NCI-H345 (cell line): ENCODE measurements around the gene ALDH2.
A peak's percentile ranks its signal among the peaks of the same experiment; 100 is the strongest.
"Not testable (repeated sequence)": the region's sequence is repeated elsewhere in the genome, so short reads cannot be mapped to it uniquely, and the experiment has no call there.

Experiments used
- DNase-seq: peaks from one replicate; lab custom pipeline; 2025; lab: John Stamatoyannopoulos, UW

ALDH2 gene

GRCh38 chr12:111826992-111827391 lies 60.3 kb downstream of the ALDH2 start:
- no peak for DNase-seq

DNA sequence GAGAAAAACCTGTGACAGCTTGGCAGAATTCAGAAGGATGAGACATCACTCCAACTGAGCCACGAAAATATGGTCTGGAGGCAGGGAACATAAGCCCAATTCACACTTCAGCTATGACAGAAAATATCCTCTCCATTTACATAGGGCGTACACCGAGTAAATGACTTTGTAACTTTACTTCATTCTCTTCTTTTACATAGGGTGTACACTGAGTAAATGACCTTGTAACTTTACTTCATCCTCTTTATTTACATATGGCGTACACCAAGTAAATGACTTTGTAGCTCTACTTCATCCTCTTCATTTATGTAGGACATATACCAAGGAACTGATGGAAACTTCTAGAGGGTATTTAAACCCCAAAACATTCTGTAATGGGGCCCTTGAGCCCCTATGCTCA lies 61.2 kb downstream of the ALDH2 start:
- no peak for DNase-seq

GRCh38 chr12:111828338-111828979 lies 61.7 kb downstream of the ALDH2 start:
- no peak for DNase-seq

- not testable (repeated sequence) for DNase-seq
These were observed 62.9 kb downstream of the ALDH2 start for GRCh38 chr12:111829635-111830034.

DNA sequence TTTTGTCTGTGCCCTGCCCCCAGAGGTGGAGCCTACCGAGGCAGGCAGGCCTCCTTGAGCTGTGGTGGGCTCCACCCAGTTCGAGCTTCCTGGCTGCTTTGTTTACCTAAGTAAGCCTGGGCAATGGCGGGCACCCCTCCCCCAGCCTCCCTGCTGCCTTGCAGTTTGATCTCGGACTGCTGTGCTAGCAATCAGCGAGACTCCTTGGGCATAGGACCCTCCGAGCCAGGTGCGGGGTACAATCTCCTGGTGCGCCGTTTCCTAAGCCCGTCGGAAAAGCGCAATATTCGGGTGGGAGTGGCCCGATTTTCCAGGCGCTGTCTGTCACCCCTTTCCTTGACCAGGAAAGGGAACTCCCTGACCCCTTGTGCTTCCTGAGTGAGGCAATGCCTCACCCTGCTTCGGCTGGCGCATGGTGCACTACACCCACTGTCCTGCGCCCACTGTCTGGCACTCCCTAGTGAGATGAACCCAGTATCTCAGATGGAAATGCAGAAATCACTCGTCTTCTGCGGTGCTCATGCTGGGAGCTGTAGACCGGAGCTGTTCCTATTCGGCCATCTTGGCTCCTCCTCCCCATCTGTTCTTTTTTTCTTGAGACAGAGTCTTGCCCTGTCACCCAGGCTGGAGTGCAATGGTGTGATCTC lies 68.1 kb downstream of the ALDH2 start:
- not testable (repeated sequence) for DNase-seq

- not testable (repeated sequence) for DNase-seq
These were observed 68.9 kb downstream of the ALDH2 start for GRCh38 chr12:111835531-111836181.

DNA sequence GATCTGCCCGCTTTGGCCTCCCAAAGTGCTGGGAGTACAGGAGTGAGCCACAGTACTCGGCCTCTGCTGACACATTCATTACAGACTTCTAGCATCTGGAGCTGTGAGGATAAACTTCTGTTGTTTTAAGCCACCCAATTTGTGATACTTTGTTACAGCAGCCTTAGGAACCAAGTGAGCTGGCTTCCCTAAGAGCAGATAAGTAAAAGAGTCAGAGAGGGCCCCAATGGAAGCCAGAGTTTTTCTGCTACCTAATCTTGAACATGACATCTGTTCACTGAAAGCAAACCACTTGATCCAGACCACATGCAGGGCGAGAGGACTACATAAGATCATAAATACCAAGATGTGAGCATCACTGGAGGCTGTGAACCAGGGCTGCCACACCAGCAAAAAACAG lies 71.6 kb downstream of the ALDH2 start:
- no peak for DNase-seq

DNA sequence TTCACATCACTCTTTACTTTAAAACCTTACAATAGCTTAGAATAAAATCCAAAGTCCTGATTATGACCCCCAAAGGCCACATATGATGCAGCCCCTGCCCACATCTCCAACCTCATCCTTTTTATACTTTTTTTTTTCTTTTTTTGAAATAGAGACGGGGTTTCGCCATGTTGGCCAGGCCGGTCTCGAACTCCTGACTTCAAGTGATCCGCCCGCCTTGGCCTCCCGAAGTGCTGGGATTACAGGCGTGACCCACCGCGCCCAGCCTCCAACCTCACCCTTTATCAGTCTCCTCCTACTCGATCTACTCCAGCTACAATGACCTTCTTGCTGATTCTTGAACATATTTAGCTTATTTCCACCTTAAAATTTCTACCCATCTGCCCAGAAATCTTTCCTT lies 74.1 kb downstream of the ALDH2 start:
- DNase-seq = no peak

GRCh38 chr12:111841236-111841749 lies 74.6 kb downstream of the ALDH2 start:
- no peak for DNase-seq

DNA sequence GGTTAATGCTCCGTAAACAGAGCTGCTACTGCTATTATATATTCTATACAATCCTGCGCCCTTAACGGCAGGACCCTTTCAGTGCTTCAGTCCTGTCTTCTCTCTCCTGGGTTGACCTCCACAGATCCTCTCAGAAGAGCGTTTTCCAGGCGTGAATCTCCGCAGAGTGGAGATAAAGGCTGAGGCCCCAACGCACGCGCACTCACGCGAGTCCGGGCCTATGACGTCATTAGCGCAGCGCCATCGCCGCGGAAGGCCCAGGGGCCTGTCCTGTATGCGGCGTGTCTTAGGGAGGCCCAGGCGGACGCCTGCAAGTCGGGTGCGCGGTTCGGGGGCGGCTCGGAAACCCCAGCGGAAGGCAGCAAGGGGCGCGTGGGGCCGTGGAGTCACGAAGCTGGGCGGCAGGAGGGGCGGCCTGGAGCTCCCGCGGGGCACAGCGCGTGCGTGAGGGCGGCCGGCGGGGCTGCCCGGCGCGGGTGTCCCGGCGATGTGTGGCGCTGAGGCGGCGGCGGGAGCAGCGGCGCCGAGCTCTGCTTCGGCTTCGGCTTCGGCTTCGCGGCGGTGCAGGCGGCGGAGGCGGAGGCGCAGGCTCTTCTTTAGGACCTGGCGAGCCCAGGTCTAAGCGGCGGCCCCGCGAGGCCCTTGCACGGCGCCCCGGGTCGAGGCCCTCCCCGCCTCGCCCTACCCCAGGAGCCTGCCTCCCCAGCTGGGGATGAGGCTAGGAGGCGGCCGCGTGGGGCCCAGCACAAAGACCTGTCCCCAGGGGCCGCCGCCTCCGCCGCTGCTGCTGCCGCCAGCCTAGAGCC lies 75.2 kb downstream of the ALDH2 start, which contains the start of gene MAPKAPK5:
TSS of gene MAPKAPK5 (plus strand) at position 479 of the 806 bp plus-strand sequence. CDS start 506 bp downstream, outside the sequence.
- DNase-seq = peak; percentile 95

DNA sequence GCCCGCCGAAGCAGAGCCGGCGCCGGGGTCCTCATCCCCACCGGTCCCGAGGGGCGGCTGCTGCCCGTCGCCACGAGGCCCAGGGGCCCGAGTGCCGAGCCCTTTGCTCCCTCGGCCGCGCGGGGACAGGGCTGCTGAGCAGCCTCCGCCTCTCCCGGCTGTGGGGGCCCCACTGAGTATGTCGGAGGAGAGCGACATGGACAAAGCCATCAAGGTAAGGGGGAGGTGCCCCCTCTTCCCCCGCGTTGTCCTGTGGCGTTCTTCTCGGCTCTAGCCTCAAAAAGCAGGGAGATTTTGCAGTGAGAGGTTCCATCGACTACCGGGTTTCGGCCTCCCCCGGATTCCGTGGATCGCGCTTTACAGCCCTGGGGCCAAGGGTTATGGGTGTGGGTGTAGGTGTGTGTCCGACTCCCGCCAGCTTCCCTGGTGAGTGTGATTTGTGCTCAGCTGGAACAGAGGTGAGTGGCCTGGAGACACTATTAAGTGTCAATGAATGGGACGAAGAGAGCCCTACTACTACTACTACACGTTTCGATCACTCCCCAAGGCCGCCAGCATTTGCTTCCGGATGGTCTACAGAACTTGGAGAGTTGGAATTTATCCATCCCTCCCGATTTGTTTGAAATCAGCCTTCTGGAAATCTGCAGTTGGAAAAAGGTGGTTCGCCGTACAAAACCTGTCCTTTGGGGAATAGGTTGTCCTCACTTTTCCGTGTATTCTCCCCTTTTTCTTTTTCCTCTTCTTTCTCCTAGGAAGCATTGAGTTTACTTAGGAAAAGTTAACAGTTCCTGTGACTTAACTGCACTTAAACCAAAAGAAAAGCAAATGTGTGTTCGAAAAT lies 76.0 kb downstream of the ALDH2 start:
- no peak for DNase-seq

- peak; percentile 19 for DNase-seq
These were observed 79.3 kb downstream of the ALDH2 start for GRCh38 chr12:111846016-111846415.

- DNase-seq = no peak
These were observed 83.8 kb downstream of the ALDH2 start for GRCh38 chr12:111850526-111850925.

DNA sequence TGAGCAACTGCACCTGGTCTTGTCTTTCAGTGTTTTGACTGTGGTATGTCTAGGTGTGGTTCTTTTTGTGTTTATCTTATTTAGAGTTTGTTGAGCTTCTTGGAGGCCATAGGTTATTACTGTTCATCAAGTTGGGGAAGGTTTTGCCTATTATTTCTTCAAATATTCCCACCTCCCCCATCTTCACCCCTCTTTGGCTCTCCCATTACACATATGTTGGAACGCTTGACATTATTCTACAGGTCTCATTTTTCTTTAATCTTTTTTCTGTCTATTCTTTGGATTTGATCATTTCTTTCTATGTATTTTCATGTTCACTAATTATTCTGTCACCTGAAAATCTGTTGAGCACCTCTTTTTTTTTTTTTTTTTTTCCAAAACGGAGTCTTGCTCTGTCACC lies 91.5 kb downstream of the ALDH2 start:
- no peak for DNase-seq

DNA sequence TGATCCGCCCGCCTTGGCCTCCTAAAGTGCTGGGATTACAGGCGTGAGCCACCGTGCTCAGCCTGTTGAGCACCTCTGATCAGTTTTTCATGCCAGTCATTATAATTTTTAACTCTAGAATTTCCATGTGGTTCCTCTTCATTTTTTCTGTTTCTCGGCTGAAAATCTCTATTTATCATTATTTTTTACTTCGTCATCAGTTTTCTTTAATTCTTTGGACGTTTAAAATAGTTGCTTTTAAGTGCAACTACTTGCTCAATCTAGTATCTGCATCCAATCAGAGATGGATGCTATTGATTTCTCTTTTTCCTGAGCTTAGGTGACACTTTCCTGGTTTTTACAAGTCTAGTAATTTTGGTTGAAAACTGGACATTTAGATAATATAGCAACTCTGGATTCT lies 92.0 kb downstream of the ALDH2 start:
- no peak for DNase-seq

GRCh38 chr12:111864913-111865312 lies 98.2 kb downstream of the ALDH2 start:
- DNase-seq = no peak
